Raji (cell line): Measurements from ENCODE around the gene RBM4B.
A peak's percentile ranks its signal among the peaks of the same experiment; 100 is the strongest.

ENCODE experiments used
- POLR2A ChIP-seq: IDR thresholded peaks from 2 replicates; pipeline ENCODE4 v1.6.1; 2011; ENCODE audit warnings: low read depth, low read length, control low read depth; ENCODE audit not compliant: insufficient read depth

Gene RBM4B

DNA sequence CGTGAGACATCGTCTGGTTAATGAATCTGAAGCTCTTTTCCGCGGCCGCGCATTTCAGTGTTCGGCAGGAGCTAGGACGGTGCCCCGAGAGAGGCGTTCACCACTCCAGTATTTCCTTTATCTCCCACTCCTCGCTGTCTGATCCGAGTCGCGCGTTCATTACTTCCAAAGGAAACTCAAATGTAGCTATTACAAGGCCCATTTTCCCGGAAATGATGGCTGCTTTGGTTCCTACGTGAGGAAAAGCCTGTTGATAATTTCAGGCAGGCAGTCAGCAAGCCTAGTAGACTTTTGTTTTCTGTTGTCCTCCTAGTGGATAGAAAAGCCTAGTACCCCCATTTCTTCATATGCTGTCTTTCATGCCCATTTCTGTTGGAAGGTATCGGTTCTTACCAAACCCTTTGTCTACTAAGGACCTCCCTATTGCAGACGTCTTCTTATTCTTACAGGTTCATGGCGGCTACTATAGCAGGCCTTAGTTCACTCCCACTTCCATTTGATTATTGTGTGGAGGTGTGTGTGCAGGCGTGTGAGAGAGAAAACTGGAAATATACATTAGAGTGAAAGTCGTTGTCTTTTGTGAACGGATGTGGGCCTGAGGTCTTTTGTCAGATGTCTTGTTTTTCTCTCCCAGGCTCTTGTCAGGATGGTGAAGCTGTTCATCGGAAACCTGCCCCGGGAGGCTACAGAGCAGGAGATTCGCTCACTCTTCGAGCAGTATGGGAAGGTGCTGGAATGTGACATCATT is 38.4 kb downstream of the RBM4B start:
- TF ChIP-seq POLR2A, result no peak

DNA sequence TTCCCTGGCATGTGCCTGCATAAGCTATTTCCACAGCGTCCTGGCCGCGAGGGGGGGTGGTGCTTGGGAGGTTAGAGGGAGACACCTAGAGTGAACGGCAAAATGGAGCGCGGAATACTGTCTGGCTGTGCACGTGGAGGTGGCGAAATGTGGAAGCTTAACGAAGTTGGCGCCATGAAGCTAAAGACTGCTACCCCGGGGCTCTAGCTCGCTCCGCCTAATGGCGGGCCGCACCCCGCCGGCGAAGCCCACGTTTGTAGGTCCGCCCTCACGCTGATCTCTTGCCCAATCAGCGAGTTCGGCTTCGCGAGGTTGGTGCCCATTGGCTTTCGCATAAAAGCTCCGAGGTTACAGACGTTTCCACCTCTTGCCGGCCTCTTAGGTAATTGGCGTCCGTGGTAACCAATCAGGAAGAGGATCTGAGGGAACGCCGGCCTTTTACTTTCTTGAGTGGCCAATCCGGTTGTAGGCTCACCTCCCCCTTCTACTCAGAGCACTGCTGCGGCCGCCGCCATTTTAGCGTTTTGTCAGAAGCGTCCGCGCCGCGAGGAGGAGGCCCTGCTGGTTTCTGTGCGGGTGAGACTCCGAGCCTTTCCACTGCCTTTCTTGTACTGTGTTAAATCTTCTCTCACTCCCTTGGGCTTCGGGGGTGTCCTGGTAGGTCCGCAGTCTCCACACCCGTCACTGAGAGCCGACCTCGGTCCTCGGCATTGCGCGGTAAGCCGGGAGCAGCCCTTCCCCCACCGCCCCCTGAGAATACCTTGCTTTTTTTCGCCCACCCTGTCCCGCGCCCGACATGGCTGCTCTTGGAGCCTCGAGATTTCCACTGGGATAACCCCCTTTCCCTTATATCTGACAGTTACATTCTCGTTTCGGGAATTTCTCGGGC is 39.3 kb downstream of the RBM4B start, which contains the start of gene RBM4:
RBM4 (plus strand) TSS at position 527 of the 889 bp plus-strand sequence. CDS start 1,009 bp downstream, outside the sequence.
- peak; percentile 84 for TF ChIP-seq POLR2A

DNA sequence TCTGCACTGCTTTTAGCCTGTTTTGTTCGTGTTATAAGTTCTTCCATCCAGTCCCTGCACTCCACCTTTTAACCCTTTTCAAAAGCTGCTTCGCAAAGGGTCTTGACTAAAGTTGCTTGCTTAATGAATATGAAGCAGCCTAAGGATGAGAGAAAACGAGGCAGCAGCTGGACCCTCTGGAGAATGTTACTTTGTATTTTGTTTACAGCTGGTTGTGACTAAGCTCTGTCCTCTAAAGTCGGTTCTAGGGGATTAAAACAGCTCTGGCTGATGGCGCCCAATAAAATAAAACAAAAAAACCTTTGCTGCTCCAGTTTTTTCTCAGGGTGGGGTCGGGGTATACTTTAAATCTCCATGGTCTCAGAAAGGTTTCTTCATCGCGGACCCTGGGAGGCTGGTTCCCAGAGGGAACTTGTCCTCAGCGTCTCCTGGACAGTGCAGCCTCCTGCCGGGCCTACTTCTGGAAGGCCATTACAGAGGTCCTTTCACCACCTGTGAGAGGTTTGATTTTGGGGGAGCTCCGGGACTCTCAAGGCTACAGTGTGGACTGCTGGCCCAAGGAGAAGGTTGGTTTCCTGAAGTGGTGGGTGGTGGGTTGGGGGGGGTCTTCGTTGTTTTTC is 40.0 kb downstream of the RBM4B start:
- no peak for TF ChIP-seq POLR2A

DNA sequence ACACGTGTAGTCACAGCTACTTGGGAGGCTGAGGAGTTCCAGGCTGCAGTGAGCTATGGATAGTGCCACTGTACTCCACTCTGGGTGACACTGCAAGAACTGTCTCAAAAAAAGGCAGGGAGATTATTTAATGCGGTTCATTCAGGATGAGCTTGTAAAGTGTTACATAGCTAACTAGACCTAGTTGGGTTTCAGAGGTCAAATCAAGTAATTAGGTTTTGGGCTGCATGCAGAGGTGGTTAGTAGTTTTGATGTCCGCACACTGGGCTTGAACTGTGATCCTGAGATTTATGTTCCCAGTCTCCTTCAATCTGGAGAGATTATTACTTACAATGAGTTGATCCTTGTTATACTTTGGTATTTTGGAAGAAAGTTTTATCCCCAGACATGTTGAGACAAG is 41.3 kb downstream of the RBM4B start:
- no peak for TF ChIP-seq POLR2A

DNA sequence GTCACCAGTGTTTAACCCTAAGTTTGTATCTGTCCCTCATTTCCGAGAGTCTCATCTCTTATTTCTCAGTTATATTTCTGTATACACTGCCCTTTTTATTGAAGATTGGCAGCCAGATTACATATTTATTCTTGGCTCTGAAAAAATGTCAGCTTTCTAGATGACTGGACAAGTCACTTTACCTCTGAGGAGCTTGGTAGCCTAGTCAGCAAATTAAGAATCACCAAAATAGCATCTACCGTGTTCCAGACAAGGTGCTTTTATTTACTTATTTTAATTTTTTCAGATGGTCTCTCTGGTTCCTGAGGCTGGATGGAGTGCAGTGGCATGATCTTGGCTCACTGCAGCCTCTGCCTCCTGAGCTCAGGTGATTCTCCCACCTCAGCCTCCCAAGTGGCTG is 44.7 kb downstream of the RBM4B start:
- no peak for TF ChIP-seq POLR2A

DNA sequence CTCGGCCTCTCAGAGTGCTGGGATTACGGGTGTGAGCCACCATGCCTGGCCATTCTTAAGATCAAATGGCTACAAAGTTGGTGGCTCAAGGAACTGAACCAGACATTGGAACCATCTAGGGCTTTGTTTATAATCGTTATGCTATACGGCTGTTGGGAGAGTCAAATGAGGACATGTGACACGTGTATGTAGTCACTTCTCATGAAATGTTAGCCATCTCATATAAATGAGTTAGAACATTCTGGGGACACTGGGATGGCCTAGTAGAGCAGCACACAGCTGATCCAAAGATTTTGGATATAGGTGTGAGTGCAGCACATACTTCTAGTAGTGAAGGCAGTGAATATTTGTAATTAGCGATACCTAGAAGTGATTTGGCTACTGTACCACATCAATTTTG is 45.8 kb downstream of the RBM4B start:
- TF ChIP-seq POLR2A, result no peak

DNA sequence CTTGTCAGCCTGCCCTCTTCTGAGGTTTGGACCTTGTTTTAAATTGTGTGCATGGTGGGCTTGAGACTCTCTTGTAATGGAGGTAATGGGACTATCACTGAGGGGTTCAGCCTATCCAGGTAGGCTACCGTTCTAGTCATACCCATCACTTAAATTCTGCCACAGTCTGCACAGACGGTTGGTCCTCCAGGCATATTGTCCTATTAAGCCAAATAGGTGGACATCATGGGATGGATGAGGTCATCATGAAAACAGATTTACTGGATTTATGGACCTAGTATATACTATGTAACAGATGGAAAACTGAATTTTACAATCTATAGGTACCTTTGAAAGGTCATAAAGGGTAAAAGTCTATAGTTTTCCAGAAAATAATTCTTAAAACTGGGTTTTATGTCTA is 48.3 kb downstream of the RBM4B start:
- TF ChIP-seq POLR2A, result no peak

DNA sequence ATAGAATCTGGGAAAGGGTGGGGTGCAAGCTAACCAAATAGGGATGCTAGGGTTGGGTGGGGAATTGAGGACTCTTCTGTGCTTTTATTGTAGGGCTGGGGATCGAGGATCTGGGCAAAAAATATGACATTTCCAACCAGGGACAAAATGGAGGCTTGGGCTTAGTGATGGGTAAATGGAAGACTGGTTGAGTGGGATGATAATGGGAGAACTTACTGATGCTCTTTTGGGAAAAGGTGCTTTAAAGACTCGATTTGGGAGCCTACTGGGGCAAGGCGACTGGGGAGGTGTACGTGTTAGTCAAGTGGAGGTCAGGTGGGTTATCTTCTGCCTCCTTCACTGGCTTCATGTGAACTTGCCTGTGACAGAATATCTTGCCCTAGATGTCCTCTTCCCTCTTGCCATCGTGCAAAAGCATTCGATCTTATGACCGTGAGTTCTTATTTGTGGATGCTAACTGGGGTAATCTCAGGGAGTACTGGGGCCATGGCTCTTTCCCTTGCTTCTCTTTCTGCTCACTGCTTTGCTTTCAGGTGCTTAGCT is 49.6 kb downstream of the RBM4B start:
- no peak for TF ChIP-seq POLR2A

DNA sequence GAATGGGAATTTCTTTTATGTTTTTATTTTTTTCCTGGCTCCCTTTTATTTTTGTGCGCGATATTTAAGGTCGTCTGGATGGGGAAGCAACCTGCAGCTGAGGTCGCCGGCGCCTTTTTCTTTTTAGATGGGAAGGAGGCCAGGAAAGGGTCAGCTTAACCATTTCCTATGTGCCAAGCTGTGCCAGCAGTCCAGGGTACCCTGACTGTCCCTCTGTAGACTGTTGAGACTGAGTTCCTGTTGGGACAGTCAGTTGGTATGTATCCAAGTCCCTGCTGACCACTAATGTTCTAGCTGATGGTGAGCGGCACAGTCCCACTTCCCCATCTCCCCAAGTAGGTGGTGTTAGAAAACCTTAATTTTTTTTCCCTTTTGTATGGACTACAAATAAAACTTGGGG is 50.8 kb downstream of the RBM4B start:
- TF ChIP-seq POLR2A, result no peak

DNA sequence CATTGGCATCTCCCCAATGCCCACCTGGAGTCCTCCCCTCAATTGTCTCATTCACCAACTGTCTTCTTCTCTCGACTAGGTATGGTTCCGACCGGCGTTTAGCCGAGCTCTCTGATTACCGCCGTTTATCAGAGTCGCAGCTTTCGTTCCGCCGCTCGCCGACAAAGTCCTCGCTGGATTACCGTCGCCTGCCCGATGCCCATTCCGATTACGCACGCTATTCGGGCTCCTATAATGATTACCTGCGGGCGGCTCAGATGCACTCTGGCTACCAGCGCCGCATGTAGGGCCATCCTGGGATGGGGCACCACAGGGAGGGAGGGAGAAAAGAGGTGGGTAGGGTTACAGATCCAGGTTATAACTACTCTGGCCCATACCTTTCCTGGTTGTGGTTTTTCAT is 51.3 kb downstream of the RBM4B start:
- no peak for TF ChIP-seq POLR2A

DNA sequence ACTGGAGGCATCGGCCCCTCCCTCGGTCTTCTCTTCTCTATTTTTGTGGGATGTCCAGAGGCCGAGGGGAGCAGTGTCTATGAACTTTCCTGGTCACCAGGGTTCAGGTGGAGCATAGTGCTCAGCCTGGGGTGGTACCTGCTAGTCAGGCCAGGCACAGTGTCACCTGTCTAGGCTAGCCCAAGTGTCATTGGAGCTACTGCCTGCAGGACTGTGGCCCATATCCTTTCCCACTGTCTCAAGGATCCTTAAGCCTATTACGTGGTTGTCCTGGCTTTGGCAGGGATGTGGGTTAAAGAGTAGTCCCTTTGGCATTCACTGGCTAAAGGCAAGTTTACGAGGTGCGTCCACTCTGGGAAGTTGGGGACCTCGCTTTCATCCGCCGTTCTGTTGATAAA is 51.9 kb downstream of the RBM4B start:
- TF ChIP-seq POLR2A, result no peak

DNA sequence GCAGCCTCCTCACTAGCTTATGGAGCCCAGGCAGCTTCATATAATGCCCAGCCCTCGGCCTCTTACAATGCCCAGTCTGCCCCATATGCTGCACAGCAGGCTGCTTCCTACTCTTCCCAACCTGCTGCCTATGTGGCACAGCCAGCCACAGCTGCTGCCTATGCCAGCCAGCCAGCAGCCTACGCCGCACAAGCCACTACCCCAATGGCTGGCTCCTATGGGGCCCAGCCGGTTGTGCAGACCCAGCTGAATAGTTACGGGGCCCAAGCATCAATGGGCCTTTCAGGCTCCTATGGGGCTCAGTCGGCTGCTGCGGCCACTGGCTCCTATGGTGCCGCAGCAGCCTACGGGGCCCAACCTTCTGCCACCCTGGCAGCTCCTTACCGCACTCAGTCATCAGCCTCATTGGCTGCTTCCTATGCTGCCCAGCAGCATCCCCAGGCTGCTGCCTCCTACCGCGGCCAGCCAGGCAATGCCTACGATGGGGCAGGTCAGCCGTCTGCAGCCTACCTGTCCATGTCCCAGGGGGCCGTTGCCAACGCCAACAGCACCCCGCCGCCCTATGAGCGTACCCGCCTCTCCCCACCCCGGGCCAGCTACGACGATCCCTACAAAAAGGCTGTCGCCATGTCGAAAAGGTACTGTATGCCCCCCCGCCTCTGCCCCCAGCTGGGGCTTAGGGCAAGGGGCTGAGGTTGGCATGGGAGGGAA is 52.5 kb downstream of the RBM4B start:
- TF ChIP-seq POLR2A, result no peak

DNA sequence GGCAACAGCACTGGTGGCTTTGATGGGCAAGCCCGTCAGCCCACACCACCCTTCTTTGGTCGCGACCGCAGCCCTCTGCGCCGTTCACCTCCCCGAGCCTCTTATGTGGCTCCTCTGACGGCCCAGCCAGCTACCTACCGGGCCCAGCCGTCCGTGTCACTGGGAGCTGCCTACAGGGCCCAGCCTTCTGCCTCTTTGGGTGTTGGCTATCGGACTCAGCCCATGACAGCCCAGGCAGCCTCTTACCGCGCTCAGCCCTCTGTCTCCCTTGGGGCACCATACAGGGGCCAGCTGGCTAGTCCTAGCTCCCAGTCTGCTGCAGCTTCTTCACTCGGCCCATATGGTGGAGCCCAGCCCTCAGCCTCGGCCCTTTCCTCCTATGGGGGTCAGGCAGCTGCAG is 53.2 kb downstream of the RBM4B start:
- TF ChIP-seq POLR2A, result no peak

DNA sequence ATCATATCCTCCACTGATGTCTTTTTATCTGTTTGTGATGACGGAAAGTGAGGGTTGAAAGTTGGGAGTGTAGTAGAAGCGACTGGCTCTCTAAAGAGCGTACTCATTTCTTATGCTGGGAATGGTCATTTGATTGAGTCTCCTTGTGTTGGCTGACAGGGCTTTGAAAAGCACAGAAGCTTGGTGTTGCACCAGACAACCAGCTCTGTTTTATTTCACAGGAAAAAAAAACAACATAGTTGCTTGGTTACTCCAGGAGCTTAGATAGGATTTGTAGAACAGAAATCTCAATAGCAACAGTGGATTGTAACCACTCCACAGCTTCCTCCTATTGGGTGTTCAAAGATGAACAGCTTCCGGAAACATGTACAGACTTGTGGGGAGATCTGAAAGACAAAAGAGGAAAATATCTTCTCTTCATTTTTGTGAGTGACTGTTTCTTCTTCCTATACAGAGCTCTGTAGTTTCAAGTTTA is 58.6 kb downstream of the RBM4B start:
- no peak for TF ChIP-seq POLR2A

DNA sequence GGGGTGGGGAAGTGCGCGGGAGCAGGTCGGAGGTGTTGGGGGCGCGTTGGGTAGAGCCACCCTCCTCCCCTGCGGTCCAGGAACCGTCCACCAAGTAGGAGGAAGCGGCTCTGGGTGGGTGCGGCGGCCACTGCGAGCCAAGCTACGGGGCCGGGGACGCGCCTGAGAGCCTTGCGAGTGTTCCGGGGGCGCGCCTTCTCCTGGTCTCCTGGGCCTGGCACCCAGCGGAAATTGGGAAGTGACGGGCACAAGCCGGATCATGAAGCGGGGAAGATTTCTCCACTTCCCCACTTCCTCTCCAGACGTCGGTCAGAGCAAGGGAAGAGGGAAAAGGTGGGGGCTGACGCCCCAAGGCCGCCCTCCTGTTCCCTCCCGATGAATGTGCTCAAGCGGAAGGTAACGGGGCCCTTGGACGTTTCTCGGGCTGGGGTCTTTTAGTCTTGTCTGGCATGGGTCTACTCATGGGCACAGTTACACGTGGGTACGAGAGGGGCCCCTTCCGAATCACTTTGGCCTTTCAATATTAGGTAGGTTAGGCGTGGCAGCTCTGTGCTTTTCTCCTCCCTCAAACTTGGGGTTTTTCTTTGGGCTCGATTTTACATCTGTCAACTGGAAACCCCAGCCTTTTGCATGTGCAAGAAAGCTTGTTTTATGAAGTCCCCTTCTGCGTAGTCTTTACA is 60.4 kb downstream of the RBM4B start:
- no peak for TF ChIP-seq POLR2A
